ENCODE data around the gene LENG9.

GRCh38 chr19:54459282-54460229, 4.0 kb downstream of the LENG9 start:
- TF ChIP-seq POLR2AphosphoS5 (IDR thresholded peaks at IDR 0.05) = no peak
- no peak for TF ChIP-seq CTCF (IDR thresholded peaks at IDR 0.05)
